Lower leg skin (tissue), 3 donors: ENCODE results near the gene TREX2.

Source experiments
- POLR2A ChIP-seq, 2 donors: fragments of 450-650 bp; IDR thresholded peaks; one replicate each; pipeline ENCODE4 v1.6.1; 2016 to 2017; ENCODE audit warnings: antibody characterized with exemption in 2 of 2, mild to moderate bottlenecking in 1 of 2, moderate library complexity in 1 of 2
- TF ChIP-seq, protein P1 (sequence below), 3 donors: fragments of 450-650 bp; IDR thresholded peaks; one replicate each; pipeline ENCODE4 v1.5.1; 2016; ENCODE audit warnings: antibody characterized with exemption in 3 of 3, mild to moderate bottlenecking in 3 of 3, moderate library complexity in 2 of 3

DNA sequence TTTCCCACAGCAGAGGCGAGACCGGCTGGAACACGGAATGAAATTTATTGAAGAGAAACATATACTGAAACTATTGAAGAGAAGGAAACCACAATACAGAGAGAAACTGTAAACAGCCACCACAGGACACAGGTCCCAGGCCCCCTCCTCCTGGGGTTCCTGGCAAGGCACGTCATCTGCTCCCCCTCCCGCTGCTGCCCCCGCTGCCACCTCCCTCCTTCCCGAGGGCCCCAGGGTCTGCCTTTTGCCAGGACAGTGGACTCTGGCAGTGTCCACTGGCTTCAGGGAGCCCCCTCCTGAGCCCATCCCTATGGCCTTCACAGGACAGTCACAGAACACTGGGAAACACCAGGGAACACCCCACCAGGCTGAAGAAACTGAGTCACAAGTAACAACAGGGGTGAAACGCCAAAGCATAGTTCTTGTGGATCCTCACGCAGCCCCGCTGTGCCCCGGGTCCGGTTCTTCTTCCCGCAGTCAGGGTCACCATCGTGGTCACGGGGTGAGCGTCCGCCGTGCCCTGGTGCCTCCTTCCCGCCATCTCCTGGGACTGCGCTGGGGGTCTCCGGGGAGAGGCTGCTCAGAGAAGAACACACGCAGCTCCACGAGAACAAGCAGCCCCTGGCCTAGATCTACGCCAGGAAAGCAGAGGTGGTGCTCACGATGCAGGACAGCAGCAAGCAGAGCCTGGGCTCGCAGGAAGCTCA, 50.1 kb downstream of the TREX2 start:
- TF ChIP-seq, protein P1, sequence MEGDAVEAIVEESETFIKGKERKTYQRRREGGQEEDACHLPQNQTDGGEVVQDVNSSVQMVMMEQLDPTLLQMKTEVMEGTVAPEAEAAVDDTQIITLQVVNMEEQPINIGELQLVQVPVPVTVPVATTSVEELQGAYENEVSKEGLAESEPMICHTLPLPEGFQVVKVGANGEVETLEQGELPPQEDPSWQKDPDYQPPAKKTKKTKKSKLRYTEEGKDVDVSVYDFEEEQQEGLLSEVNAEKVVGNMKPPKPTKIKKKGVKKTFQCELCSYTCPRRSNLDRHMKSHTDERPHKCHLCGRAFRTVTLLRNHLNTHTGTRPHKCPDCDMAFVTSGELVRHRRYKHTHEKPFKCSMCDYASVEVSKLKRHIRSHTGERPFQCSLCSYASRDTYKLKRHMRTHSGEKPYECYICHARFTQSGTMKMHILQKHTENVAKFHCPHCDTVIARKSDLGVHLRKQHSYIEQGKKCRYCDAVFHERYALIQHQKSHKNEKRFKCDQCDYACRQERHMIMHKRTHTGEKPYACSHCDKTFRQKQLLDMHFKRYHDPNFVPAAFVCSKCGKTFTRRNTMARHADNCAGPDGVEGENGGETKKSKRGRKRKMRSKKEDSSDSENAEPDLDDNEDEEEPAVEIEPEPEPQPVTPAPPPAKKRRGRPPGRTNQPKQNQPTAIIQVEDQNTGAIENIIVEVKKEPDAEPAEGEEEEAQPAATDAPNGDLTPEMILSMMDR (IDR thresholded peaks at IDR 0.05): no peak
- TF ChIP-seq POLR2A (IDR thresholded peaks at IDR 0.05): no peak
